Aorta (tissue), 5 donors: ENCODE measurements around the gene NRG4. TPM values are rescaled to one million over a fixed set of nuclear protein-coding genes. Genes with fewer than 3 reads are reported as not detected.

ENCODE experiments used
- ATAC-seq: fragments of 200-7000 bp; cut with Tn5 transposase; one replicate; pipeline ENCODE4 v1.9.1; 2022; ENCODE audit warnings: moderate library complexity; ENCODE audit not compliant: low FRiP score
- DNase-seq, 2 donors: peaks; one replicate each; pipeline ENCODE4 v3.0.0-alpha.2; 2020
- H3K27ac ChIP-seq, 2 donors: one replicate each; pipeline ENCODE4 v1.5.1; 2013; ENCODE audit warnings: low read length in 2 of 2, mild to moderate bottlenecking in 2 of 2, moderate library complexity in 2 of 2, control low read depth in 1 of 2, inconsistent platforms in 1 of 2, low read depth in 1 of 2
- H3K27me3 ChIP-seq, 2 donors: one replicate each; pipeline ENCODE4 v1.6.1; 2013; ENCODE audit warnings: control low read depth in 1 of 2, low read length in 1 of 2, mild to moderate bottlenecking in 1 of 2, moderate library complexity in 1 of 2; ENCODE audit not compliant: insufficient read depth in 2 of 2, control insufficient read depth in 1 of 2
- H3K36me3 ChIP-seq, 2 donors: one replicate each; pipeline ENCODE4 v1.6.1; 2013; ENCODE audit warnings: control low read depth in 1 of 2, low read length in 1 of 2, mild to moderate bottlenecking in 1 of 2; ENCODE audit not compliant: insufficient read depth in 2 of 2, control insufficient read depth in 1 of 2
- H3K4me1 ChIP-seq, 2 donors: one replicate each; pipeline ENCODE4 v1.6.1; 2013; ENCODE audit warnings: low read length in 2 of 2, control low read depth in 1 of 2, mild to moderate bottlenecking in 1 of 2, moderate library complexity in 1 of 2; ENCODE audit not compliant: insufficient read depth in 2 of 2, control insufficient read depth in 1 of 2
- H3K4me3 ChIP-seq, 2 donors: one replicate each; pipeline ENCODE4 v1.5.1; 2013; ENCODE audit warnings: low read length in 2 of 2, control low read depth in 1 of 2, mild to moderate bottlenecking in 1 of 2
- H3K9me3 ChIP-seq: one replicate; pipeline ENCODE4 v1.6.1; 2013; ENCODE audit warnings: mild to moderate bottlenecking, low read length; ENCODE audit not compliant: control insufficient read depth
- WGBS, 2 donors: extraction: QIAGEN DNeasy Blood & Tissue Kit; methylation state at CpG; one replicate each; pipeline ENCODE4 v1.1.7; 2013; 5-methylcytosine and 5-hydroxymethylcytosine counted together
- intact Hi-C, 2 donors: fragments of 100-400 bp; cut with DNase I; formaldehyde crosslinking; loops; one replicate each; pipeline versions ENCODE4 v1.14.2 to v1.15.0; 2022
- long read RNA-seq, 2 donors: library from polyadenylated mRNA; unstranded; transcript quantifications; one replicate each; pipeline ENCODE4 v2.0.0, GENCODE V29; 2020 to 2021
- polyA plus RNA-seq, 2 donors: library from polyadenylated mRNA; stranded (reverse); fragments of 200-250 nt; gene quantifications; one replicate each; pipeline ENCODE4 v1.2.3, GENCODE V29; 2013
- total RNA-seq, 2 donors: library from RNA; stranded (reverse); fragmentation: NEBNext Ultra II Directional; extraction: Animal tissue kit (Norgen Biotek cat#: 25700); gene quantifications; one replicate each; pipeline ENCODE4 v1.2.1, GENCODE V29; 2021
- donor health status: healthy with polysubstance abuse.
- donor health status: Bipolar disorder and iron deficiency.
- donor health status: DM: no; HTN: no; CAD: no.
- donor health status: DM: no; HTN: no; CAD: no.
- donor health status: DM: yes; HTN: yes; CAD: no.

Gene NRG4
- not detected for total RNA-seq
- not detected for polyA plus RNA-seq
- long read RNA-seq, donor 1 = 0 reads
- long read RNA-seq, donor 2 = 0 reads

GRCh38 chr15:76011627-76012551 lies at the start of gene NRG4:
NRG4 (minus strand) TSS chr15:76012424; CDS start chr15:76011230, 1,194 bp downstream.
- ATAC-seq (no peak), DNase-seq (no peak)
- Histone ChIP-seq H3K9me3 (no peaks in the 10 kb centered on the region), H3K27me3 (no peaks in the 10 kb centered on the region), H3K4me1 (no peaks in the 10 kb centered on the region), H3K27ac (no peak within 1 kb of the TSS), H3K36me3 (no peaks in the 10 kb centered on the region), H3K4me3 (peak within 1 kb of the TSS; percentile 6 to 34)
- intact Hi-C loops = no loop called here
- WGBS, 2 donors = 7 to 10% methylated on average over 13 of the region's 13 CpGs

GRCh38 chr15:76061700-76062099 lies 49.5 kb upstream of the NRG4 start:
- WGBS, 2 donors = 81 to 86% methylated on average over 5 of the region's 5 CpGs
- Histone ChIP-seq H3K4me1 (no peaks in the 10 kb centered on the region), H3K27ac (no peak overlapping the region), H3K36me3 (no peaks in the 10 kb centered on the region), H3K4me3 (no peak overlapping the region), H3K9me3 (no peaks in the 10 kb centered on the region), H3K27me3 (no peaks in the 10 kb centered on the region)
- intact Hi-C loops = loop anchor here in 1 of 2 donors (2.0 kb wide), 1 partner anchor 77 kb away; no protein-coding TSS in a partner anchor
- no peak for DNase-seq
- ATAC-seq = no peak

GRCh38 chr15:76060118-76060989 lies 48.1 kb upstream of the NRG4 start:
- no peaks in the 10 kb centered on the region for H3K36me3 ChIP-seq
- H3K4me1 ChIP-seq = no peaks in the 10 kb centered on the region
- DNase-seq (no peak), ATAC-seq (no peak)
- intact Hi-C loops = loop anchor here in 1 of 2 donors (2.0 kb wide), 1 partner anchor 78 kb away; no protein-coding TSS in a partner anchor
- 18 to 19% methylated on average over 19 to 20 of the region's 20 CpGs for WGBS, 2 donors
- peak overlapping the region; percentile 62 to 70 for H3K4me3 ChIP-seq
- H3K27me3 ChIP-seq = no peaks in the 10 kb centered on the region
- H3K27ac ChIP-seq = no peak overlapping the region
- H3K9me3 ChIP-seq = no peaks in the 10 kb centered on the region

- 0 to 1% methylated on average over 80 to 107 of the region's 107 CpGs for WGBS, 2 donors
- no peaks in the 10 kb centered on the region for H3K27me3 ChIP-seq
- intact Hi-C loops = loop anchor here (2.0 kb wide), 1 partner anchor 79 kb away; no protein-coding TSS in a partner anchor
- no peaks in the 10 kb centered on the region for H3K36me3 ChIP-seq
- H3K27ac ChIP-seq = no peak within 1 kb of the TSS
- H3K4me3 ChIP-seq = peak within 1 kb of the TSS; percentile 62 to 70
- H3K9me3 ChIP-seq = no peaks in the 10 kb centered on the region
- no peaks in the 10 kb centered on the region for H3K4me1 ChIP-seq
- DNase-seq = peak in 1 of 2 donors; percentile 77
- ATAC-seq = peak; percentile 33
Measured at GRCh38 chr15:76059320-76060117, 47.3 kb upstream of the NRG4 start, which contains the start of gene TMEM266. TMEM266 (plus strand) TSS chr15:76059985; CDS start chr15:76134264, 74,279 bp downstream.

- ATAC-seq (no peak), DNase-seq (no peak)
- H3K27me3 ChIP-seq = no peaks in the 10 kb centered on the region
- H3K9me3 ChIP-seq = no peaks in the 10 kb centered on the region
- H3K4me3 ChIP-seq = peak overlapping the region in 1 of 2 donors; percentile 62
- 11 to 12% methylated on average over 18 of the region's 18 CpGs for WGBS, 2 donors
- intact Hi-C loops = loop anchor here in 1 of 2 donors (2.0 kb wide), 1 partner anchor 80 kb away; no protein-coding TSS in a partner anchor
- no peaks in the 10 kb centered on the region for H3K4me1 ChIP-seq
- no peak overlapping the region for H3K27ac ChIP-seq
- H3K36me3 ChIP-seq = no peaks in the 10 kb centered on the region
Measured at GRCh38 chr15:76058714-76059319, 46.6 kb upstream of the NRG4 start.

- peak overlapping the region in 1 of 2 donors; percentile 55 for H3K4me3 ChIP-seq
- no peak overlapping the region for H3K27ac ChIP-seq
- H3K9me3 ChIP-seq = no peaks in the 10 kb centered on the region
- H3K27me3 ChIP-seq = no peaks in the 10 kb centered on the region
- intact Hi-C loops = no loop called here
- WGBS, 2 donors = 1 to 2% methylated on average over 7 of the region's 7 CpGs
- ATAC-seq = no peak
- no peak for DNase-seq
- no peaks in the 10 kb centered on the region for H3K4me1 ChIP-seq
- H3K36me3 ChIP-seq = no peaks in the 10 kb centered on the region
Measured at GRCh38 chr15:76057332-76058000, 45.2 kb upstream of the NRG4 start.

- H3K36me3 ChIP-seq = no peaks in the 10 kb centered on the region
- no peaks in the 10 kb centered on the region for H3K9me3 ChIP-seq
- DNase-seq (no peak), ATAC-seq (no peak)
- no peak overlapping the region for H3K4me3 ChIP-seq
- no peaks in the 10 kb centered on the region for H3K4me1 ChIP-seq
- no peak overlapping the region for H3K27ac ChIP-seq
- H3K27me3 ChIP-seq = no peaks in the 10 kb centered on the region
- intact Hi-C loops = no loop called here
- 2 to 3% methylated on average over 3 of the region's 3 CpGs for WGBS, 2 donors
Measured at GRCh38 chr15:76056931-76057330, 44.7 kb upstream of the NRG4 start.
